Muscle layer of duodenum (tissue), 2 donors: ENCODE data around the gene INTS1.
"Not testable (repeated sequence)": the region's sequence is repeated elsewhere in the genome, so short reads cannot be mapped to it uniquely, and the experiment has no call there.

ENCODE experiments used
- H3K27ac ChIP-seq: one replicate; pipeline ENCODE4 v1.7.0; 2013; ENCODE audit warnings: mild to moderate bottlenecking, low read length
- H3K27me3 ChIP-seq: one replicate; pipeline ENCODE4 v1.7.0; 2013; ENCODE audit warnings: low read depth, mild to moderate bottlenecking, control low read depth, low read length
- H3K36me3 ChIP-seq, 2 donors: one replicate each; pipeline ENCODE4 v1.7.0; 2013; ENCODE audit warnings: low read length in 2 of 2, control low read depth in 1 of 2, mild to moderate bottlenecking in 1 of 2; ENCODE audit not compliant: insufficient read depth in 2 of 2, control insufficient read depth in 1 of 2
- H3K4me1 ChIP-seq, 2 donors: one replicate each; pipeline ENCODE4 v1.7.0; 2013; ENCODE audit warnings: low read length in 2 of 2, mild to moderate bottlenecking in 2 of 2, control low read depth in 1 of 2, moderate library complexity in 1 of 2; ENCODE audit not compliant: insufficient read depth in 2 of 2, control insufficient read depth in 1 of 2
- H3K4me3 ChIP-seq, 2 donors: one replicate each; pipeline ENCODE4 v1.7.0; 2013; ENCODE audit warnings: low read length in 2 of 2, low read depth in 1 of 2, mild to moderate bottlenecking in 1 of 2
- H3K9me3 ChIP-seq, 2 donors: one replicate each; pipeline ENCODE4 v1.7.0; 2013; ENCODE audit warnings: low read length in 2 of 2, control low read depth in 1 of 2, mild to moderate bottlenecking in 1 of 2; ENCODE audit not compliant: control insufficient read depth in 1 of 2
- donor health status: healthy.

INTS1 gene

GRCh38 chr7:1523844-1524243, 19.7 kb upstream of the INTS1 start:
- Histone ChIP-seq H3K27me3 (no peaks in the 10 kb centered on the region), H3K27ac (no peak overlapping the region), H3K9me3 (peaks cover 0 to 3% of the 10 kb centered on the region in 2 donors), H3K4me1 (no peaks in the 10 kb centered on the region), H3K36me3 (no peaks in the 10 kb centered on the region), H3K4me3 (no peak overlapping the region)

- peaks cover 0 to 3% of the 10 kb centered on the region in 2 donors for H3K9me3 ChIP-seq
- H3K4me1 ChIP-seq = no peaks in the 10 kb centered on the region
- H3K4me3 ChIP-seq = no peak overlapping the region
- no peaks in the 10 kb centered on the region for H3K36me3 ChIP-seq
- H3K27me3 ChIP-seq = no peaks in the 10 kb centered on the region
- H3K27ac ChIP-seq = no peak overlapping the region
These were observed 19.0 kb upstream of the INTS1 start for GRCh38 chr7:1523208-1523607.

GRCh38 chr7:1521456-1521855, 17.3 kb upstream of the INTS1 start:
- Histone ChIP-seq H3K27me3 (no peaks in the 10 kb centered on the region), H3K27ac (no peak overlapping the region), H3K4me3 (no peak overlapping the region), H3K4me1 (no peaks in the 10 kb centered on the region), H3K36me3 (no peaks in the 10 kb centered on the region), H3K9me3 (peaks cover 0 to 3% of the 10 kb centered on the region in 2 donors)

- Histone ChIP-seq H3K4me1 (no peaks in the 10 kb centered on the region), H3K36me3 (no peaks in the 10 kb centered on the region), H3K9me3 (peaks cover 0 to 3% of the 10 kb centered on the region in 2 donors), H3K27ac (no peak overlapping the region), H3K4me3 (no peak overlapping the region), H3K27me3 (no peaks in the 10 kb centered on the region)
These were observed 16.5 kb upstream of the INTS1 start for GRCh38 chr7:1520539-1521234.

GRCh38 chr7:1519322-1519922, 15.2 kb upstream of the INTS1 start:
- not testable (repeated sequence) for H3K4me1 ChIP-seq, H3K4me3 ChIP-seq, H3K9me3 ChIP-seq, H3K27ac ChIP-seq, H3K27me3 ChIP-seq, H3K36me3 ChIP-seq

GRCh38 chr7:1516586-1517251, 12.5 kb upstream of the INTS1 start:
- H3K27me3 ChIP-seq = no peaks in the 10 kb centered on the region
- peaks cover 0 to 3% of the 10 kb centered on the region in 2 donors for H3K4me1 ChIP-seq
- peaks cover 0 to 3% of the 10 kb centered on the region in 2 donors for H3K9me3 ChIP-seq
- no peak overlapping the region for H3K27ac ChIP-seq
- H3K4me3 ChIP-seq = no peak overlapping the region
- H3K36me3 ChIP-seq = no peaks in the 10 kb centered on the region

- H3K36me3 ChIP-seq, H3K27ac ChIP-seq, H3K9me3 ChIP-seq, H3K4me1 ChIP-seq, H3K4me3 ChIP-seq, H3K27me3 ChIP-seq: not testable (repeated sequence)
These were observed 11.3 kb upstream of the INTS1 start for GRCh38 chr7:1515509-1515967.

- H3K36me3 ChIP-seq = no peaks in the 10 kb centered on the region
- peaks cover 0 to 3% of the 10 kb centered on the region in 2 donors for H3K4me1 ChIP-seq
- no peaks in the 10 kb centered on the region for H3K27me3 ChIP-seq
- H3K4me3 ChIP-seq = no peak overlapping the region
- H3K27ac ChIP-seq = no peak overlapping the region
- H3K9me3 ChIP-seq = peaks cover 0 to 3% of the 10 kb centered on the region in 2 donors
These were observed 10.8 kb upstream of the INTS1 start for GRCh38 chr7:1514995-1515401.

GRCh38 chr7:1514407-1514806, 10.2 kb upstream of the INTS1 start:
- Histone ChIP-seq H3K36me3 (no peaks in the 10 kb centered on the region), H3K4me1 (peaks cover 0 to 3% of the 10 kb centered on the region in 2 donors), H3K27me3 (no peaks in the 10 kb centered on the region), H3K4me3 (no peak overlapping the region), H3K27ac (no peak overlapping the region), H3K9me3 (no peaks in the 10 kb centered on the region)

GRCh38 chr7:1513657-1514095, 9.5 kb upstream of the INTS1 start:
- Histone ChIP-seq H3K36me3 (no peaks in the 10 kb centered on the region), H3K4me1 (peaks cover 0 to 3% of the 10 kb centered on the region in 2 donors), H3K9me3 (no peaks in the 10 kb centered on the region), H3K27me3 (no peaks in the 10 kb centered on the region), H3K27ac (no peak overlapping the region), H3K4me3 (no peak overlapping the region)

GRCh38 chr7:1512781-1513656, 8.8 kb upstream of the INTS1 start:
- Histone ChIP-seq H3K27ac (no peak overlapping the region), H3K27me3 (no peaks in the 10 kb centered on the region), H3K36me3 (no peaks in the 10 kb centered on the region), H3K4me1 (peaks cover 0 to 3% of the 10 kb centered on the region in 2 donors), H3K9me3 (no peaks in the 10 kb centered on the region), H3K4me3 (no peak overlapping the region)
